Measurements from ENCODE around the gene DTNBP1.

DNA sequence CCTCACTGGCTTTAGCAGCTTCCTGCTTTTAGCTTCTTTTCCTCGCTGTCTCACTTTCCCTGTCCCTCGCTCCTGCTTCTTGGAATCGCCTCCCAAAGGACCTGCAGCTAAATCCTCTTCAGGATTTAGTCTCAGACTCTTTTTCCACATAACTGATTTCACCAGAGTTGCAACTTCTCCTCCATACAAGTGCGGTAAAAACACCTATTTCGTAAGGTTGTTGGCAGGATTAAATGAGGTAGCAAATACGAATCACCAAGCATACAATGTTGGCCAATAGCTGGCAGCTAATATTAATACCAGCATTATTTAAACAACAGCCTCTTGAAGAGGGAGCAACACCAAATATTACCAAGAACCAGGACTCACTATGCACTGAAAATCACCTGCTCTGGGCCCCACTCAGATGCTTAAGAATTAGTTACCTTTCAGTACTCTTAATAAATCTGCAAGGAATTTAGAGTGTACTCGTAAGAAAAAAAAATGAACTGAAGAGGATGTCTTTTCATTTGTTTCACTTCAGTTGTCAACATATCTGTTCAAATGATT, 123.0 kb downstream of the DTNBP1 start:
- TF ChIP-seq, protein P1, sequence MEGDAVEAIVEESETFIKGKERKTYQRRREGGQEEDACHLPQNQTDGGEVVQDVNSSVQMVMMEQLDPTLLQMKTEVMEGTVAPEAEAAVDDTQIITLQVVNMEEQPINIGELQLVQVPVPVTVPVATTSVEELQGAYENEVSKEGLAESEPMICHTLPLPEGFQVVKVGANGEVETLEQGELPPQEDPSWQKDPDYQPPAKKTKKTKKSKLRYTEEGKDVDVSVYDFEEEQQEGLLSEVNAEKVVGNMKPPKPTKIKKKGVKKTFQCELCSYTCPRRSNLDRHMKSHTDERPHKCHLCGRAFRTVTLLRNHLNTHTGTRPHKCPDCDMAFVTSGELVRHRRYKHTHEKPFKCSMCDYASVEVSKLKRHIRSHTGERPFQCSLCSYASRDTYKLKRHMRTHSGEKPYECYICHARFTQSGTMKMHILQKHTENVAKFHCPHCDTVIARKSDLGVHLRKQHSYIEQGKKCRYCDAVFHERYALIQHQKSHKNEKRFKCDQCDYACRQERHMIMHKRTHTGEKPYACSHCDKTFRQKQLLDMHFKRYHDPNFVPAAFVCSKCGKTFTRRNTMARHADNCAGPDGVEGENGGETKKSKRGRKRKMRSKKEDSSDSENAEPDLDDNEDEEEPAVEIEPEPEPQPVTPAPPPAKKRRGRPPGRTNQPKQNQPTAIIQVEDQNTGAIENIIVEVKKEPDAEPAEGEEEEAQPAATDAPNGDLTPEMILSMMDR (conservative IDR thresholded peaks at IDR 0.05; ENCODE audit: low read length) = no peak
- TF ChIP-seq EZH2phosphoT487 (IDR thresholded peaks at IDR 0.05; ENCODE audit: borderline replicate concordance, low read depth, low read length) = no peak

Data from OCI-LY7 (cell line).